Measurements from ENCODE around the gene HLA-DMB.
A peak's percentile ranks its signal among the peaks of the same experiment; 100 is the strongest.
"Not testable (repeated sequence)": the region's sequence is repeated elsewhere in the genome, so short reads cannot be mapped to it uniquely, and the experiment has no call there.

HLA-DMB gene

GRCh38 chr6:32949113-32949512, 8.3 kb upstream of the HLA-DMB start:
- DNase-seq, result no peak

GRCh38 chr6:32947552-32948465, 7.0 kb upstream of the HLA-DMB start:
- DNase-seq, result peak; percentile 26

GRCh38 chr6:32946893-32947292, 6.1 kb upstream of the HLA-DMB start:
- no peak for DNase-seq

DNA sequence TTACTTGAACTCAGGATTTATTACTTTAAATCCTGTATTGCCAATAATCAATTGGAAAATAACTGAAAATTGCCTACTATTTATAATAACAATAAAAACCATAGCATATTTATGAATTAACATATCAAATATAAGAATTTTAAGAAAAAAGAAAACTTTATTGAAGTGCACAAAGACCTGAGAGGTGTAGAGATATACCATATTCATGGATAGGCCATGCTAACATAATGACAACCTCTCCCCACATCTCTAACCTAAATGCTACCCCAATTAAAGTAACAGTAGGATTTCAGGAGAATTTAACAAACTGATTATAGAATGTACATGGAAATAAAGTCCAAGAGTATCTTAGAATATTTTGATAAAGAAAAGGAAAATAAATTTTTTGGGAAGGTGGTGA, 5.1 kb upstream of the HLA-DMB start:
- no peak for DNase-seq

GRCh38 chr6:32945108-32945760, 4.4 kb upstream of the HLA-DMB start:
- DNase-seq, result no peak

DNA sequence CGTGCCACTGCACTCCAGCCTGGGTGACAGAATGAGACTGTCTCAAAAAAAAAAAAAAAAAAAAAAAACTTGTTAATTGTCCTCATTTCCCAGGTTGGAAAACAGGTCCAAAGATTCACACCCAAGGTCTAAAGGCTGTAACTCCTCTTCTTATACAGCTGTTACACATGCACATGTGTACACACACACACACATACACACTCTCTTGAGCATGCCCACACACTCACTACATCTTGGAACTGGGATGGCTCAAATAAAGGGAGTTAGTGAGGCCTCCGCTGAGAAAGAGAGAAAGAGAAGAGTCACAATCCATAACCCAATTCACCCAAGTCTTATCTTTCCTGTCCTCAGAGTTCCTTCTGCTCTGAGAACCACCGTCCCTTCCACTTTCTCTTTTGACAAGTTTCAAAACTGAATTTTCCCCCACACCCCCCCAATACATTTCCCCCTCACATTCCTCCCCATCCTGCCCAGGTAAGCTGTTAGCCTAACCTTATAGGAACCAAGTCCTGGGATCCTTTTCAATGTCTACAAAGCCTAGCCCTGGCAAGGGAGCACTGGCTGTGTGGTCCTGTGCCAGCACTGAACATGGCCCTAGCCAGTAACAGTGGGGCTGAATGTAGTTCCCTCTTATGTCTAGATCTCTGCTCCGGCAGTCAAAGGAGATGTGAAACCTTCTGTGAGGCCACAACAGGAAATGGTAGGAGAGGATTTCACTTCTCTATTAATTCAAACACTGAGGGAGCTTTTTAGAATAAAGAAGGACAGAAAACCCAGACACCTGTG, 3.2 kb upstream of the HLA-DMB start:
- peak; percentile 28 for DNase-seq

GRCh38 chr6:32942555-32943123, 1.8 kb upstream of the HLA-DMB start:
- not testable (repeated sequence) for DNase-seq

GRCh38 chr6:32941214-32941768, 463 bp upstream of the HLA-DMB start:
- peak; percentile 28 for DNase-seq

DNA sequence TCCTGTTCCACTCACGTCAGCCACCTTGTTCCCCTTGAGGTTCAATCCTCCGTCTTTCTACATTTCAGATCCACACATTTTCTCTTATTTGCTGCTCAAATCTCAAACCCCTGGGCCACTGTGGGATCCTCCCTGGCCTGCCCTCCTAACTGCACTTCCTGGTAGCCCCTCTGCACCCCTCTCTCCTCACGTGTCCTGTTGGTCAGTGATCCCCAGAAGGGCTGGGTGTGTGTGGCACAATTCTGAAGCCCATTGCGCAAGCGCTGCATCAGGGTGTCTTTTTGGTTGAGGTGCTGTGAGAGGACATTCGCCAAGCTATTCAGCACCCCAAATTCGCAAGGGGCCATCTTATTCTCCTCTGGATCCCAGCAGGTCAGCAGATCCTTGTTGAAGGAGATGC, 2.3 kb downstream of the HLA-DMB start:
- no peak for DNase-seq

DNA sequence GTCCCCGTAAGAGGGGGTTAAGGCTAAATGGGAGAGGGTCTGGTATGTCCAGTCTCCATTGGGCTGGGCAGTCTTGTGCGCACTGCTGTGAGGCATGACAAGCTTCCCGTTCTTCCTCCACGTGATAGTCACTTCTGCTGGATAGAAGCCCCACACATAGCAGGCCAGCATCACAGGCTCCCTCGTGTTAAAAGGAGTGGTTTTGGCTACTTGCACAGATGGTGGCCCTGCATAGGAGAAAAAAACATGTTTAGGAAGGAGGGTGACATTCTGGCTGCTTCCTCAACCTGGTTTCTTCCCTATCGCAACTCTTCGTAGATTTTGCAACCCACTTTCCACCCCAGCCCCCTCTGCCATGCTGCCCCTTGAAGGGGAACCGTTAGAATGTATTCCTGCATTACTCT, 3.6 kb downstream of the HLA-DMB start:
- DNase-seq, result no peak

DNA sequence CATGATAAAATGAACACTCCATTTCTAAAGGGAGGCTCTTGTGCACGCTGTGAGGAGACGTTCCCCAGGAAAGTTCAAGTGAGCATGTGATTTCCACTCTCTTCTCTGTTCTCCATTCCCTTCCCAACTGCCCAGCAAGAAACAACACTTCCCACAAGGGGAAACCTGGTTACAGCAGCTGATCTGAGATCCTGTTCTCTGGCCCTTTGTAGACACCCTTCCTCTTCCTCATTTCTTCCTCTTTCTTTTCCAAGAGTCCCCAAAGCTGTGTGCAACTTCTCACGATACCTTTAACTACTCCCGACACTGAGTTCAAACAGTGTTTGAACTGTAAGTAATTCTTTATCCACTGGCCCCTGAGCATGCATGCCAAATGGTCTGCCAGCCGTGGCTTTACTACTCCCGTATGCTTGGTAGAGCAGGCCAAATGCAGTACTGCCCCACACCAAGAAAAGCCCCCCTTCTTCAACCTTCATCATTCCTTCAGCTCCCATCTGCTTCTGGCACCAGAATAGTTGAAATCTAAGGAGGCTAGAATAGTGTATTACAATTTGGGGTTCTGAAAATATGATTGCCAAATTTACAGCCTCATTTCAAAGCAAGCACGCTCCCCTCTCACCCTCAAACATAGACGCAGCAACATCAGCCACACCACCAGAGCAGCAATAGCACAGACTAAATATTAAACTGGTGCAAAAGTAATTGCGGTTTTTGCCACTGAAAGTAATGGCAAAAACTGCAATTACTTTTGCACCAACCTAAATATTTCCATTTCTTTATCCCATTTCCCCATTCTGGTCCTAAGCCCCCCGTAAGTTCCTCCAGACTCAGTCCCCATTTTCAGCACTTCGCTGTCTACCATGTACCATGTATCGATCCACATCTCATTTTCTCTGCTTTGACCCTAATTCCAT, 4.3 kb downstream of the HLA-DMB start:
- DNase-seq, result no peak

DNA sequence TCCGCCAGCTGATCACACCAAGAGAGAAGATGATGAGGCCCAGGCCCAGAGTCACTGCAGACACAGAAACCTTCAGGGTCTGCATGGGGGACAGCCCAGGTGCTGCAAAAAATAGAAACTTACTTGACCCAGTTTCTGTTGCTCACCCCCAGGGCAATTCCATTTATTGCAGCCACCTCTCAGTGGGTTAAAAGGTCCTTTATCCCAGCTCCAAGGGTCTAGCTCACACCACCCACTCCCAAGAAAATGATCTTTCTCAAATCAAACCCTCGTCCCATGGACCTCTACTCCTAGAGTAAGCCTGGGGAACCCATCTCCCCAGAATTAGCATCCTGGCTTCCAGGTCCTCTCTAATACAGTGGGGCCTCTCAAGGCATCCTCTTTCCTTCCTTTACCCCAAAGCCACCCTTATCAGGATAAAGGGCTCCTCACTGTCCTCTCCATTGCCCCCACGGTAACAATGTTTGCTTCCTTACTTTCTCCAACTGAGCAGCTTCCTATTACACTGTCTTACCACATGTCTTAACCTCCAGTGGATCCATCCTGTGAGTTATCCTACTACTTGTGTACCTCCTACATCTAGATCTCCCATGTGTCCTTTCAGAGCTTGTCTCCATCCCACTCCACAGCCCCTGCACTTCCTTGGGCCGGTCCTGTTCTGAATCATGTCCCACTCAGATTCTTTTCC, 5.1 kb downstream of the HLA-DMB start:
- DNase-seq, result no peak

DNA sequence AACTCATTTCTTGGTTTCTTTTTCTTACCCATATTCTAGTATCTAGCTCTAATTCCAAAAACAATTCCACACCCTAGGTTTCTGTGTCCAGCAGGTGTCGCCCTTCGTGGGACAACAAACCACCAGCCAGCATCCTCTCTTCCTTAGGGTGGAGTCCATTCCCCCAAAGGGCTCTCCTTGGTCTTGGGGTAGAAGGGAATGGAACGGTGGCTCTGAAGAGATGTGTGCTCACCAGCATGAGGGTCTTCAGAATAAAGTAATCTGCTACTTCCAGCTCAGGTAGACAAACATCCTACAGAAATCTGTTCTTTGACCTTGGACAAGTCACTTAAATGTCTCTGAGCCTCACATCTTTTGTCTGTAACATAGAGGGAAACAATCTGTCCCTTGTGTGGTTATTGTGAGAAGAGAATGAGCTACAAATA, 7.2 kb downstream of the HLA-DMB start:
- DNase-seq, result peak; percentile 79

DNA sequence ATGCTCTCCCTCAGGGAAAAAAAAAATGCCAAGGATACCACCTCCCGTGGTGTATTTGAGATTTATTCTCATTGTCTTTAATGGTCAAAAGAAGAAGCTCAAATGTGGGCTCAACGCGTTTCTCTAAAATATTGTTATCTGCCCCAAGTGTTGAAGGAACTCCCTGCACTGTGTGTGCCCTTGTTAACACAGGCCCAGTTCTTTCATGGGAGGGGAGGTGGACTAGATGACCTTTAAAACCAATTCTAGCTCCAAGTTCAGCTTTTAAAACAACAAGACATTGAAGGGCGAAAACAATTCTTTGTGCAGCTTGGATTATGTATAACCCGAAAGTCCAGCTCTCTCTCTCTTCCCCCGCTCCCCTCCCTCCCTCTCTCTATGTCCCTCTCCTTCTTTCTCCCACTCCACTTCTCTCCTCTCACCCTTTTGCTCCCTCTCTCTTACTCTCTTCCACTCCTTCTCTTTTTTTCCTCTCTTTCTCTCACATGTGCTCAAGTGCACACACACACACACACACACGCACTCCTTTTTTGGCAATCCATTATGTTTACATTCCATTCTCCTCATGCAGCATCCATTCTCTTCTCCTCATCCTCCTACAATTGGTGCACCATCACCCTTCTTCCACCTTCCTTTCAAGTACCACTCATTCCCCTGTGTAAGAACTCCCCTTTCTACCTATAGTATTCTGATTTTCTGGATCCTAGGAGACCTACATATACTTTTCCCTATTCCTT, 8.5 kb downstream of the HLA-DMB start:
- DNase-seq, result no peak

- DNase-seq, result no peak
These were observed 9.6 kb downstream of the HLA-DMB start for GRCh38 chr6:32931211-32931610.

GRCh38 chr6:32922083-32922482, 18.7 kb downstream of the HLA-DMB start:
- DNase-seq, result no peak

- no peak for DNase-seq
These were observed 20.1 kb downstream of the HLA-DMB start for GRCh38 chr6:32920715-32921114.

DNA sequence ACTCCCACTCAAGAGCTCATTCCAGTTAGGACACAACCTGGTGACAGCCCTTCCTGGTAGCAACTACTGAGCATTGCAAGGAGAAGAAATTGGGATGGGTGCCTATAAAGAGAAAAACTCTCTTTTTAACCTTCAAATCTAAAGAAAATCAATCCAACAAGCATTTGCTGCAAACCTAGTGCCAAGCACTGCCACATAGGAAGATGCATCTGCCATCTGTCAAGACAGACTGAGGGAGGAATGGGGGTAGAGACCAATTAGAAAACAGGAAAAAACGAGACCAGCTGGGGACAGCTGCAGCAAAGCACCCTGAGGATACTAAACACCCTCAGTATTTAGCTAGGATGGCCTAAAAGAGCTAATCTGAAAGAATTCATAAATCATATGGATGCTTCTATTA, 27.9 kb downstream of the HLA-DMB start:
- no peak for DNase-seq

DNA sequence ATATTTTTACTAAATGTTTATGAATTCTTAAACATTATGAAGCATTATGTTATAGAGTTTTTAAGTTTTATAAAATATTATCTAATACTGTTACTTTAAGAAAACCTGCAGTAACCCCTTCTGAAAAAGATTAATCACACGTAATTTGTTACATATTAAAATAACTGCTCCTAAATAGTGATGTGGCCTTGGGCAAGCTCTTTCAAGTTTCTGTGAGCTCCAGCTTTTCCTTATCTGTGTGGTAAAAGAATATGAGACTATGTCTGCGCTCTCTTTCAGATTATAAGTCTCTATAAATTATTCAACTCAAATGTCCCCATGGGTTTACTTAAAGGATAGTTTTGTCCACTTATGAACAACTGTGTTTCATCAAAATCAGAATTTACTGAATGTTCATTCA, 31.9 kb downstream of the HLA-DMB start:
- DNase-seq, result no peak

GRCh38 chr6:32906539-32906938, 34.3 kb downstream of the HLA-DMB start:
- DNase-seq, result no peak

Data from effector CD4-positive, alpha-beta T cell (primary cell).